ENCODE measurements around the gene CIBAR2. TPM values are rescaled to one million over a fixed set of nuclear protein-coding genes. Genes with fewer than 3 reads are reported as not detected.

CIBAR2 gene
- total RNA-seq, 6 experiments from 2014 or later = not detected

DNA sequence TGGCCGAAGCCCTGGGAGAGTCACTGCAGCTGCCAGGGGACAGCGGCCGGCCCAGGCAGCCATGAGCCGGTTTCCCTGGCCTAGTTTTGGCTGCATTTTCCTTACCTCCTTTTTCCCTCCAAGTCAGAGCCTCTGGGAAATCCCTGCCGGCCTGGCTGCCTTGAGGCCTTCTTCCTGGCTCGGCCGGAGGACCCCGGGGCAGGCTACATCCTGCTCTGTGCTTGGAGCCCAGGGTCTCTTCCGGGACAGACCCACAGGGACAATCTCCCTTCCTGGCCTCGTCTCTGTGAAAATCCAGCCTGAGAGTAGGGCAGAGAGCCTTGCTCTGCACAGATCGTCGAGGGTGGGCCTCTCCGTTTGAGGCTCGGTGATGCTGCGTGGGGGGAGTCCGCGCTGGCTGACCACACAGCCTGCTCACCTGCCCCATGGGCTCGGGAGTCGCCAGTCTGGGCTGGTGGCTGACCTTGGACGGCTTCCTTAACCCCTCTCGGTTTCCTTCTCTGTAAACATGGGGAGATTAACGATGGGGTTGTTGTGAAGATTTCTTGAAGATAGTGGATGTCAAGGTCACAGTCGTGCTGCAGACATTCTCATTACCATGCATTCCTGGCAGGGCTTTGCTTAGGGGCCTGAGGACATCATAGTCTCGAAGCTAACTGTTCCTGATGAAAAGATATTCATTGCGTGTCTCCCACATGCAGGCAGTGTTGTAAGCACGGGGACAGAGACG is 34.8 kb upstream of the CIBAR2 start:
- Mint-ChIP-seq H3K36me3 (ENCODE audit: low read depth) (no peaks in the 10 kb centered on the region), H3K4me3 (no peak overlapping the region), H3K27me3 (ENCODE audit: insufficient read depth) (peaks cover 4% of the 10 kb centered on the region; the same call in 1 of the 2 replicates), H3K27ac (peak overlapping the region; percentile 66; the same call in 1 of the 2 replicates), H3K9me3 (no peaks in the 10 kb centered on the region), H3K4me1 (ENCODE audit: low read depth) (peaks cover 57% of the 10 kb centered on the region)
- peak; percentile 60 for DNase-seq
- TF ChIP-seq, protein P1, sequence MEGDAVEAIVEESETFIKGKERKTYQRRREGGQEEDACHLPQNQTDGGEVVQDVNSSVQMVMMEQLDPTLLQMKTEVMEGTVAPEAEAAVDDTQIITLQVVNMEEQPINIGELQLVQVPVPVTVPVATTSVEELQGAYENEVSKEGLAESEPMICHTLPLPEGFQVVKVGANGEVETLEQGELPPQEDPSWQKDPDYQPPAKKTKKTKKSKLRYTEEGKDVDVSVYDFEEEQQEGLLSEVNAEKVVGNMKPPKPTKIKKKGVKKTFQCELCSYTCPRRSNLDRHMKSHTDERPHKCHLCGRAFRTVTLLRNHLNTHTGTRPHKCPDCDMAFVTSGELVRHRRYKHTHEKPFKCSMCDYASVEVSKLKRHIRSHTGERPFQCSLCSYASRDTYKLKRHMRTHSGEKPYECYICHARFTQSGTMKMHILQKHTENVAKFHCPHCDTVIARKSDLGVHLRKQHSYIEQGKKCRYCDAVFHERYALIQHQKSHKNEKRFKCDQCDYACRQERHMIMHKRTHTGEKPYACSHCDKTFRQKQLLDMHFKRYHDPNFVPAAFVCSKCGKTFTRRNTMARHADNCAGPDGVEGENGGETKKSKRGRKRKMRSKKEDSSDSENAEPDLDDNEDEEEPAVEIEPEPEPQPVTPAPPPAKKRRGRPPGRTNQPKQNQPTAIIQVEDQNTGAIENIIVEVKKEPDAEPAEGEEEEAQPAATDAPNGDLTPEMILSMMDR (IDR thresholded peaks at IDR 0.05) = no peak

DNA sequence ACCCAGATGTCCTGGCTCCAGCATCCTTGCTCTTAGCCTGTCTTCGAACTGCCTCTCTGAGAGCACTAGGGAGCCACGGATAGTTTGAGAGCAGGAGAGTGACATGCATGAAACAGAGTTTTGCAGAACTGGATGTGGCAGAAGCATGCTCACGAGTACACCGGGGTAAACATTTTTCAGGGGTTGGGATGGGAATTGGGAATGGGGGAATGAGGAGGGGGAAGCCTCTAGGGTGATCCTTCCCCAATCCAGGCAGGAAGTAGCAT is 34.2 kb upstream of the CIBAR2 start:
- no peak overlapping the region for H3K27ac Mint-ChIP-seq
- TF ChIP-seq, protein P1 (IDR thresholded peaks at IDR 0.05) = no peak
- no peak overlapping the region for H3K4me3 Mint-ChIP-seq
- H3K9me3 Mint-ChIP-seq = no peaks in the 10 kb centered on the region
- H3K27me3 Mint-ChIP-seq (ENCODE audit: insufficient read depth) = peaks cover 8% of the 10 kb centered on the region; the same call in 1 of the 2 replicates
- no peaks in the 10 kb centered on the region for H3K36me3 Mint-ChIP-seq (ENCODE audit: low read depth)
- H3K4me1 Mint-ChIP-seq (ENCODE audit: low read depth) = peaks cover 51% of the 10 kb centered on the region
- no peak for DNase-seq

DNA sequence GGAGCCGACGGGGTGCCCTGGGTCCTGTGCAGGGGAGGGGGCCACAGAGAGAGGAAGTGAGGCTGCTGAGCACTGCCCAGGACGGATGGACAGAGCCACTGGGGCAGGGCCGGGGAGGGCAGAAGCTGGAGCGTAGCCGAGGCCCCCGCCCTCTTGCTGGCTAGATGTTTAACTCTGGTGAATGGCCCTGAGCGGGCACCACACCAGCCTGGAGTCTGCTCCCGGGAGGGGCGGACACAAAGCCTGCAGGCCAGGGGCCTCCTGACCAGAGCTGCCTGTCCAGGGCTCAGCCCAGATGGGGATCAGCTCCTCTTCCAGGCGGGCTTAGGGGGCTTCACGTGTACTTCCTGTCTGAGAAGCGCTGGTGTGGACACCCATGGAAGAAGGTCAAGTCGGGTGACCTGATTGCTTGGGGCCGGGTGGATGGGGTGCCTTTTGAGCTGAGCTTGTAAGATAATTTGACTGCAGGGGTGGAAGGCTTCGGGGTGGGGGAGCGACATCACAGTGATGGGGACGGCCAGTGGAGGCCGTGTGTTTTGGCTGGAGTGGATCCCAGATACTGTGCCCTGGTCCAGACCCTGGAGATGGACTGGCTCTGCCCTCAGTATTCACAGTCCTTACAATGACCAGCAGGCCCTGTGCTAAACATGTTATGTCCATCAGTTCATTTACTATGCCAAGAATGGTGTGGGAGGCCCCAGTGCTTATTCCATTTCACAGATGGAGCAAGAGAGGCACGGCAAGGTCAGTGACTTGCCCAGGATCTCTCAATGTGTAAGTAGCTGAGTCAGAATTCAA is 33.7 kb upstream of the CIBAR2 start:
- Mint-ChIP-seq H3K36me3 (ENCODE audit: low read depth) (no peaks in the 10 kb centered on the region), H3K9me3 (no peaks in the 10 kb centered on the region), H3K4me1 (ENCODE audit: low read depth) (peaks cover 46% of the 10 kb centered on the region), H3K4me3 (no peak overlapping the region), H3K27me3 (ENCODE audit: insufficient read depth) (peaks cover 8% of the 10 kb centered on the region; the same call in 1 of the 2 replicates), H3K27ac (no peak overlapping the region)
- no peak for DNase-seq
- TF ChIP-seq, protein P1 (IDR thresholded peaks at IDR 0.05) = no peak

DNA sequence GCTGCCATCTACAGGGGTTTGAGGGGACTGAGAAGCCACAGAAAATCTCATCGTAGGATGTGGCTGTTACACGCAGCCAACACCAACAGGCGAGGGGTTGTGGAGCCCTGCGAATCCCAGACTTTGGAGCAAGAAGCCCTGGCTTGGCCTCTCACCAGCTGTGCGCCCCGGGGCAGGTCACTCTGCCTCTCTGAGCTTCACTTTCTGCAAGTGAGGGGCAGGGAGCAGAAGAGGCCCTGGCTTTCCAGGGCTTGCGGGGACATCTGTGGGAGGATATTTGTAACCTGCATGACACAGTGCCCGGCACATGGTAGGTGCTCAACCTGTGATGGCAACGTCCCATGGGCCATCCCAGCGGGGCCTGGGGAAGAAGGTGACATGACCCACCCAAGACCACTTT is 32.9 kb upstream of the CIBAR2 start:
- TF ChIP-seq, protein P1 (IDR thresholded peaks at IDR 0.05) = no peak
- H3K27me3 Mint-ChIP-seq (ENCODE audit: insufficient read depth) = peaks cover 7% of the 10 kb centered on the region; the same call in 1 of the 2 replicates
- H3K4me1 Mint-ChIP-seq (ENCODE audit: low read depth) = peaks cover 41% of the 10 kb centered on the region
- no peak overlapping the region for H3K4me3 Mint-ChIP-seq
- H3K9me3 Mint-ChIP-seq = no peaks in the 10 kb centered on the region
- DNase-seq = no peak
- H3K27ac Mint-ChIP-seq = no peak overlapping the region
- no peaks in the 10 kb centered on the region for H3K36me3 Mint-ChIP-seq (ENCODE audit: low read depth)

DNA sequence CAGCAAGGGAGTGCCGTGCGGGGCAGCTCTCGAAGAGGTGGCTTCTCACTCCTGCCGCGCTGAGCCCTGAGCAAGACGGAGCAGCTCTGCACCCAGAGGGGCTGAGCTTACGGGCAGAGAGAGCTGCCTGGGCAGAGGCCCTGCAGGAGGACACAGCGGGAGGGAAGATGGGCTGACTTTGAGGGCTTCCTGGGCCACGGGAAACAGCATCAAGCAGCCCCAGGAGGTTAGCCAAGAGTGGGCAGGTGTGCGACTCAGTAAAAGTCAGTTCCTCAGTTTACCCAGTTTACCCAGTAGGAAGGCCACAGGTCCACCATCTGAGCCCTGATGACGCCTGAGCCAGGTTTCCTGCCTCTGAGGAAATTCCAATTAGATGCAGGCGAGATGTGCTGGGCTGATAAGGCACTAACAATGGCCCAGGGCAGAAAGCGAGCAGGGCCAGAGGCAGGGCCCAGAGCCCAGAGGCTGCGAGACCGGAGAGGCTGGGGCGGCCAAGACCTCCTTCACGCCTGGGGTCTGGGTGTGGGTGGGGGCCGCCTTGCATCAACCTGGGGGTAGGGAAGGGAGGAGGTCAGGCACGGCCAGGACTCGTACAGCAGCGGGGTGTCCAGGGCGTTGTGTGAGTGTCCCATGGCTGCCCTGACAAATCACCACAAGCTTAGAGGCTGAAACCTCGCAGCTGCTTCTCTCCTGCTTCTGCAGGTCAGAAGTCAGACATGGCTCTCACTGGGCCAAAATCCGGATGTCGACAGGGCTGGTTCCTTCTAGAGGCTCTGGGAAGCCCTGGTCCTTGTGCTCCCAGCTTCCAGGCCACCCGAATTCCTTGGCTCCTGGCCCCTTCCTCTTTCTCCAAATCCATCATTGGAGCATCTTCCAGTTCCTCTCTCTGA is 32.0 kb upstream of the CIBAR2 start:
- Mint-ChIP-seq H3K27me3 (ENCODE audit: insufficient read depth) (peaks cover 7% of the 10 kb centered on the region; the same call in 1 of the 2 replicates), H3K4me1 (ENCODE audit: low read depth) (peaks cover 49% of the 10 kb centered on the region), H3K9me3 (no peaks in the 10 kb centered on the region), H3K27ac (no peak overlapping the region), H3K36me3 (ENCODE audit: low read depth) (no peaks in the 10 kb centered on the region), H3K4me3 (no peak overlapping the region)
- TF ChIP-seq, protein P1 (IDR thresholded peaks at IDR 0.05) = no peak
- DNase-seq = peak; percentile 39

Measured in HFFc6 (cell line).